Kidney (tissue), 14 donors: ENCODE measurements around the gene PLBD1. TPM values are rescaled to one million over a fixed set of nuclear protein-coding genes. Genes with fewer than 3 reads are reported as not detected.

Source experiments
- DNase-seq, 5 donors: peaks; one replicate each; pipeline ENCODE4 v3.0.0-alpha.2; 2013 to 2020
- FAIRE-seq: peaks from 2 replicates; lab custom pipeline; 2012; peaks lifted over from hg19 to GRCh38; lab: Jason Lieb, UNC
- H3K27ac ChIP-seq, 2 donors: one replicate each; pipeline ENCODE4 v1.7.0; 2013; ENCODE audit warnings: low read depth in 2 of 2, low read length in 2 of 2, inconsistent platforms in 1 of 2
- H3K27me3 ChIP-seq: one replicate; pipeline ENCODE4 v1.7.1; 2013; ENCODE audit warnings: low read length, inconsistent platforms; ENCODE audit not compliant: control insufficient read depth, insufficient read depth
- H3K36me3 ChIP-seq, 3 donors: one replicate each; pipeline versions ENCODE4 v1.7.0 to v1.7.1; 2013; ENCODE audit warnings: low read length in 3 of 3, control low read depth in 1 of 3, inconsistent platforms in 1 of 3; ENCODE audit not compliant: insufficient read depth in 3 of 3, control insufficient read depth in 2 of 3
- H3K4me1 ChIP-seq, 3 donors: one replicate each; pipeline versions ENCODE4 v1.7.0 to v1.7.1; 2013; ENCODE audit warnings: low read length in 3 of 3, inconsistent platforms in 1 of 3, low read depth in 1 of 3; ENCODE audit not compliant: control insufficient read depth in 2 of 3, insufficient read depth in 2 of 3
- H3K4me3 ChIP-seq, 3 donors: one replicate each; pipeline versions ENCODE4 v1.7.0 to v1.8.1; 2013; ENCODE audit warnings: low read length in 3 of 3, control low read depth in 1 of 3, inconsistent platforms in 1 of 3
- H3K9ac ChIP-seq, 3 donors: one replicate each; pipeline versions ENCODE4 v1.7.0 to v1.7.1; 2013; ENCODE audit warnings: low read length in 3 of 3, control low read depth in 1 of 3, inconsistent platforms in 1 of 3
- H3K9me3 ChIP-seq, 3 donors: one replicate each; pipeline versions ENCODE4 v1.7.0 to v1.7.1; 2013; ENCODE audit warnings: low read length in 3 of 3, control low read depth in 1 of 3, inconsistent platforms in 1 of 3; ENCODE audit not compliant: control insufficient read depth in 2 of 3, insufficient read depth in 1 of 3
- CTCF ChIP-seq: IDR thresholded peaks from 3 replicates; pipeline ENCODE4 v1.5.1; 2012; ENCODE audit warnings: mild to moderate bottlenecking, moderate library complexity, borderline replicate concordance; ENCODE audit not compliant: insufficient read depth; ENCODE audit errors: extremely low read depth
- intact Hi-C: fragments of 100-400 bp; cut with DNase I; formaldehyde crosslinking; loops from one replicate; pipeline ENCODE4 v1.11.1; 2022
- polyA plus RNA-seq: library from polyadenylated mRNA; stranded (reverse); fragments of 350-450 nt; fragmentation: Illumina TruSeq; extraction: RNeasy Lipid Tissue Mini Kit (QIAGEN cat#74804); gene quantifications from one replicate; pipeline ENCODE4 v1.2.3, GENCODE V29; 2014; ENCODE audit warnings: low read depth, low replicate concordance; ENCODE audit not compliant: insufficient read depth
- total RNA-seq: library from RNA; stranded (reverse); fragmentation: NEBNext Ultra II Directional; extraction: Animal tissue kit (Norgen Biotek cat#: 25700); gene quantifications from one replicate; pipeline ENCODE4 v1.2.1, GENCODE V29; 2021
- donor health status: control.
- donor health status: control.
- donor health status: control.
- donor health status: control.
- donor health status: control.
- donor health status: DM: yes; HTN: yes; CAD: no.
- donor health status: Normal renal cell carcinoma (clear cell type).

The PLBD1 gene
- total and polyA plus RNA-seq, 2 donors from 2014 or later: 28.4 to 28.6 TPM

- no peak overlapping the region for H3K4me3 ChIP-seq
- no peak overlapping the region for H3K27ac ChIP-seq
- FAIRE-seq: no peak
- intact Hi-C loops: no loop called here
- peaks cover 0 to 24% (median 8%) of the 10 kb centered on the region in 3 donors for H3K9me3 ChIP-seq
- DNase-seq: no peak
- H3K4me1 ChIP-seq: peaks cover 0 to 4% (median 0%) of the 10 kb centered on the region in 3 donors
- TF ChIP-seq CTCF: no peak
- H3K9ac ChIP-seq: no peak overlapping the region
- no peaks in the 10 kb centered on the region for H3K36me3 ChIP-seq
- no peaks in the 10 kb centered on the region for H3K27me3 ChIP-seq
These were observed 39.9 kb upstream of the PLBD1 start for GRCh38 chr12:14607568-14607967.

- no peak overlapping the region for H3K27ac ChIP-seq
- H3K4me1 ChIP-seq: no peaks in the 10 kb centered on the region
- H3K4me3 ChIP-seq: no peak overlapping the region
- intact Hi-C loops: no loop called here
- H3K9ac ChIP-seq: no peak overlapping the region
- TF ChIP-seq CTCF: no peak
- no peaks in the 10 kb centered on the region for H3K36me3 ChIP-seq
- no peaks in the 10 kb centered on the region for H3K27me3 ChIP-seq
- DNase-seq: no peak
- no peak for FAIRE-seq
- H3K9me3 ChIP-seq: peaks cover 0 to 24% (median 8%) of the 10 kb centered on the region in 3 donors
These were observed 37.8 kb upstream of the PLBD1 start for GRCh38 chr12:14605401-14605989.

GRCh38 chr12:14601692-14602478 lies 34.2 kb upstream of the PLBD1 start:
- Histone ChIP-seq H3K27me3 (no peaks in the 10 kb centered on the region), H3K4me1 (no peaks in the 10 kb centered on the region), H3K27ac (no peak overlapping the region), H3K4me3 (no peak overlapping the region), H3K9ac (no peak overlapping the region), H3K36me3 (no peaks in the 10 kb centered on the region), H3K9me3 (peaks cover 0 to 27% (median 8%) of the 10 kb centered on the region in 3 donors)
- DNase-seq (no peak), FAIRE-seq (no peak)
- TF ChIP-seq CTCF: no peak
- intact Hi-C loops: no loop called here
